Measurements from ENCODE around the gene UCP2. TPM values are rescaled to one million over a fixed set of nuclear protein-coding genes. Genes with fewer than 3 reads are reported as not detected.

The UCP2 gene
- total and polyA plus RNA-seq, 10 of the 15 experiments (the other 5 are each of a cell fraction or from before 2014, with no cell fraction given): 32.9 to 248 (median 154) TPM

GRCh38 chr11:73963861-73964260 lies 18.8 kb downstream of the UCP2 start:
- intact Hi-C loops (cut with micrococcal nuclease; ENCODE audit: unreplicated experiment) (loop anchor here (1.0 to 10.0 kb wide), 6 partner anchors 68 to 483 kb away; partner anchors contain the start of genes C2CD3 and PPME1), in situ Hi-C loops (cut with MboI) (no loop called here)
- Histone ChIP-seq H3K79me2 (ENCODE audit: control insufficient read depth, insufficient read depth, low read length) (no peaks in the 10 kb centered on the region), H3K4me3 (no peak overlapping the region), H2AFZ (ENCODE audit: control insufficient read depth, low read depth, low read length) (no peak overlapping the region), H3K27ac (ENCODE audit: control insufficient read depth, insufficient read depth) (no peak overlapping the region), H3K9me3 (replicated peaks; ENCODE audit: control insufficient read depth, insufficient read depth, low read length) (no peaks in the 10 kb centered on the region), H3K36me3 (ENCODE audit: control insufficient read depth in 2 of 2, insufficient read depth in 2 of 2, low read length in 1 of 2) (no peaks in the 10 kb centered on the region), H3K4me1 (ENCODE audit: control insufficient read depth, insufficient read depth, low read length) (no peaks in the 10 kb centered on the region), H4K20me1 (ENCODE audit: control insufficient read depth, insufficient read depth) (no peaks in the 10 kb centered on the region; the same call in 1 of the 2 replicates), H3K27me3 (replicated peaks in 1 of 2; ENCODE audit: control insufficient read depth in 2 of 2, insufficient read depth in 2 of 2, low read length in 1 of 2) (no peaks in the 10 kb centered on the region), H3K4me2 (ENCODE audit: control insufficient read depth, insufficient read depth) (no peak overlapping the region), H3K9ac (ENCODE audit: control insufficient read depth, insufficient read depth, low read length) (no peak overlapping the region)
- ChIA-PET SMC1A (ENCODE audit: uncharacterized antibody, unreplicated experiment) (interaction anchor here (0.7 to 3.6 kb wide), 25 partner anchors 8 to 485 kb away, joined by 3 to 23 read pairs (median 4); partner anchors contain the start of genes DNAJB13, UCP2 and UCP3), POLR2A (interaction anchor here (0.6 to 2.0 kb wide), 3 partner anchors 16 to 822 kb away, joined by 3 to 8 read pairs (median 6); partner anchors contain the start of gene FCHSD2), RAD21 (ENCODE audit: unreplicated experiment) (interaction anchor here (0.6 to 2.0 kb wide), 18 partner anchors 9 to 488 kb away, joined by 3 to 24 read pairs (median 4); partner anchors contain the start of genes C2CD3, DNAJB13, PPME1 and UCP2), CTCF (interaction anchor here (0.6 to 5.6 kb wide), 35 partner anchors 9 to 711 kb away, joined by 3 to 48 read pairs (median 4); partner anchors contain the start of genes C2CD3, DNAJB13 and PPME1)
- BruUV-seq (replicated peaks): no TSS peak
- no peak for TF ChIP-seq BCL3 (IDR thresholded peaks at IDR 0.05; ENCODE audit: borderline replicate concordance, insufficient read depth, low read depth, low read length, poor library complexity, severe bottlenecking)
- TF ChIP-seq HSF1 (IDR thresholded peaks at IDR 0.05; ENCODE audit: low read depth, low read length): no peak
- no peak for TF ChIP-seq ZNF384 (IDR thresholded peaks at IDR 0.05; ENCODE audit: borderline replicate concordance, low read depth, low read length)
- TF ChIP-seq ZBTB11 (CRISPR knock-in tag; IDR thresholded peaks at IDR 0.05): no peak
- TF ChIP-seq E2F4 (IDR thresholded peaks at IDR 0.05; ENCODE audit: low read depth, low read length): no peak
- no peak for TF ChIP-seq CHD2 (IDR thresholded peaks at IDR 0.05; ENCODE audit: borderline replicate concordance, low read depth, low read length)
- TF ChIP-seq NR2C2 (IDR thresholded peaks at IDR 0.05; ENCODE audit: borderline replicate concordance, control insufficient read depth, insufficient read length, low read depth): no peak
- no peak for TF ChIP-seq ELK1 (IDR thresholded peaks at IDR 0.05; ENCODE audit: low read depth, low read length)
- no peak for TF ChIP-seq ZZZ3 (IDR thresholded peaks at IDR 0.05; ENCODE audit: control insufficient read depth, insufficient read length, low read depth)
- ATAC-seq (peak; percentile 18), DNase-seq (ENCODE audit: low read depth, low spot score) (no peak), FAIRE-seq (no peak)
- WGBS (ENCODE audit: insufficient coverage, insufficient replicate concordance, low lambda C conversion rate, missing lambda C conversion rate): 51% methylated on average over 8 of the region's 8 CpGs

Measured in GM12878 (cell line).